GM12801 (cell line): Measurements from ENCODE around the gene TSC22D3.

Experiments used
- TF ChIP-seq, protein P1 (sequence below): IDR thresholded peaks from one replicate; pipeline ENCODE4 v1.5.1; 2011; ENCODE audit warnings: control low read depth; ENCODE audit not compliant: insufficient read length; ENCODE audit errors: extremely low read depth

TSC22D3 gene

GRCh38 chrX:107768051-107768450, 7.5 kb downstream of the TSC22D3 start:
- TF ChIP-seq, protein P1, sequence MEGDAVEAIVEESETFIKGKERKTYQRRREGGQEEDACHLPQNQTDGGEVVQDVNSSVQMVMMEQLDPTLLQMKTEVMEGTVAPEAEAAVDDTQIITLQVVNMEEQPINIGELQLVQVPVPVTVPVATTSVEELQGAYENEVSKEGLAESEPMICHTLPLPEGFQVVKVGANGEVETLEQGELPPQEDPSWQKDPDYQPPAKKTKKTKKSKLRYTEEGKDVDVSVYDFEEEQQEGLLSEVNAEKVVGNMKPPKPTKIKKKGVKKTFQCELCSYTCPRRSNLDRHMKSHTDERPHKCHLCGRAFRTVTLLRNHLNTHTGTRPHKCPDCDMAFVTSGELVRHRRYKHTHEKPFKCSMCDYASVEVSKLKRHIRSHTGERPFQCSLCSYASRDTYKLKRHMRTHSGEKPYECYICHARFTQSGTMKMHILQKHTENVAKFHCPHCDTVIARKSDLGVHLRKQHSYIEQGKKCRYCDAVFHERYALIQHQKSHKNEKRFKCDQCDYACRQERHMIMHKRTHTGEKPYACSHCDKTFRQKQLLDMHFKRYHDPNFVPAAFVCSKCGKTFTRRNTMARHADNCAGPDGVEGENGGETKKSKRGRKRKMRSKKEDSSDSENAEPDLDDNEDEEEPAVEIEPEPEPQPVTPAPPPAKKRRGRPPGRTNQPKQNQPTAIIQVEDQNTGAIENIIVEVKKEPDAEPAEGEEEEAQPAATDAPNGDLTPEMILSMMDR, result no peak

DNA sequence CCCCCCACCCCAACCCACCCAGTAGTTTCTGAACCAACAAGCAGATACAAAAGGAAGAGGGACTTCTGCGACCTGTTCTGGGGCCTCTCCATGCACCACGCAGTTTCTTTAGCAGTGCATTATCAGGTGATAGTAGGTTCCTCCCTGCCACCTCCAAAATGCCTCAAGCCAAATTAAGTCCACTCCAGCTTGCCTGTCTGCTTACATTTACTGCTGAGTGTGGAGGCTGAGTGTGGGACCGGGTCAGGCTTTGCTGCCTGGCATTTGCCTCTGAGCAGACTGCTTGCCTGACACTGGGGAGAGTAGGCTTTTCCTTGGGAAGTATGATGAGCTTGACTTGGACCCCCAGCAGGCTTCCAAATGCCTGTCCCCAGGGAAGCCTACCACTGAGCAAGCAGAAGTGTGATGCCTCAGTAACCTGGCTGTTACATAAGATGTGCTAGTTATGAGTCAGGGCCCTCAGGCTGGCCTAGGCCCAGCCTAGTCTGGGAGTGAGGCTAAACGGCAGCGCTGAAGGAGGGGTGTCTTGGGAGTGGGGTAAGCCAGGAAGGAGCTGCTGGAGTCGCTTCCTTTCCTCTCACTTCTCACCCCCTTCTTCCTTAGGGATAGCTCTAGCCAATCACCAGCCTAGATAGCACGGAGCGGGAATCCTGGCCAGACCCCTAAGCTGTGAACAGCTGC, 9.0 kb downstream of the TSC22D3 start:
- TF ChIP-seq, protein P1, result no peak

DNA sequence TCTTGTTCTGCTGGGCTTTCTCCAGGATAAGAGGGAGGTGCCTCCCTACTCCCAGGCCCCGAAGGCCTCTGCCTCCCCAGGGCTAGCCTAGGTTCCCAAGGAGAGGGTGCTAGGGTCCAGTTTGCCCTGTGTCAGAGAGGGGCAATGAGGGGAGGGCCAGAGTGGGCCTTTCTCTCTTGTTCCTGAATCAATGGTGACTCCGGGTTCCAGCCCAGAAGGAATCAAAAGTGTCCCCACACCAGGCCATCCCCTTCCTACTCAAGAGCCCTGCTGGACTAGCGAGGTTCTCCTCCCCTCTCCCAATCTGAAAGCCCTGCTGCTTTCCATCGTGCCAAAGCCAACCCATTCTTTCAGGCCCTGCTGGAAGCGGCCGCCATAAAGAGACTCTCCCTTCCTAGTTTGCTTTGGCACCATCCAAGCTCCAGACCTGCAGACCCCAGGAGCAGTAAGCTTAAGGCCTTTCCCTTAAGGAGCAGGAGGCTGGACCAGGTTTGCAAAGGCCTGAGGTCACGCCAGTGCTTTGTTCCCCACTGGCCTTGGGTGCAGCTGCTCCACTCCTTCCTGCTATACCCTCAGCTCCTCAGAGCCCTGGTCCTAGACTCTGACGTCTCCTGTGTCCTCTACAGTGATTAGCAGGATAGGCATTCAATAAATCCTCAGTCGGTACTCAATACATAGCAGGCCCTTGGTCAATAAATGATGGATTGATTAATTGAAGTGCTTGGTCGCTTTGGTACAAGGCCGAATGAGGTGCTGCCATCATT, 10.6 kb downstream of the TSC22D3 start:
- TF ChIP-seq, protein P1, result no peak

GRCh38 chrX:107763647-107764046, 11.9 kb downstream of the TSC22D3 start:
- TF ChIP-seq, protein P1, result no peak

- TF ChIP-seq, protein P1, result no peak
These were observed 15.1 kb downstream of the TSC22D3 start for GRCh38 chrX:107760304-107761077.

- TF ChIP-seq, protein P1, result no peak
These were observed 17.3 kb downstream of the TSC22D3 start for GRCh38 chrX:107758231-107758766.

DNA sequence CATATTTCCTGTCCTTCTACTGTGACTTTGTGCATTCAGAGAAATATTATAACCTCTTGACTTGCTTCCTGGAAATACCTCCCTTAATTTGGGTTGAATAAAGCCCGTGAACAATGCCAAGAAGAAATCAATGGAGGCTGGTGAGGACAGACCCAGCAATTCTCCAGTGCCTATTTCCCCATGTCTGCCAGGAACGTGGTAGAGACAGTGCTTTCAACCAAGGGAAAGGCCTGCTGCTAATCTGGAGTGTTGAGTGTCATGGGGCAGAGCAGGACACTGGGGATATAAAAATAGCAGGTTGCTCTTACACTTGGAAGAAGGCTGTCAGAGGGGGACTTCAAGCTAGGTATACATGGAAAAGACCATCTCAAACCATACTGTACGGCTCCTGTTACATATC, 19.9 kb downstream of the TSC22D3 start:
- TF ChIP-seq, protein P1, result no peak
